Stimulated activated CD4-positive, alpha-beta T cell treated with anti-CD3 and anti-CD28 coated beads, TNF-alpha, amount 100 ng/mL, for 24 hours (primary cell): ENCODE results near the gene CYP46A1.
"Not testable (repeated sequence)": the region's sequence is repeated elsewhere in the genome, so short reads cannot be mapped to it uniquely, and the experiment has no call there.

Experiments used
- DNase-seq, 3 experiments: peaks; one replicate each; pipeline ENCODE4 v3.0.0-alpha.2; 2020; ENCODE audit warnings: low read depth in 3 of 3

CYP46A1 gene

DNA sequence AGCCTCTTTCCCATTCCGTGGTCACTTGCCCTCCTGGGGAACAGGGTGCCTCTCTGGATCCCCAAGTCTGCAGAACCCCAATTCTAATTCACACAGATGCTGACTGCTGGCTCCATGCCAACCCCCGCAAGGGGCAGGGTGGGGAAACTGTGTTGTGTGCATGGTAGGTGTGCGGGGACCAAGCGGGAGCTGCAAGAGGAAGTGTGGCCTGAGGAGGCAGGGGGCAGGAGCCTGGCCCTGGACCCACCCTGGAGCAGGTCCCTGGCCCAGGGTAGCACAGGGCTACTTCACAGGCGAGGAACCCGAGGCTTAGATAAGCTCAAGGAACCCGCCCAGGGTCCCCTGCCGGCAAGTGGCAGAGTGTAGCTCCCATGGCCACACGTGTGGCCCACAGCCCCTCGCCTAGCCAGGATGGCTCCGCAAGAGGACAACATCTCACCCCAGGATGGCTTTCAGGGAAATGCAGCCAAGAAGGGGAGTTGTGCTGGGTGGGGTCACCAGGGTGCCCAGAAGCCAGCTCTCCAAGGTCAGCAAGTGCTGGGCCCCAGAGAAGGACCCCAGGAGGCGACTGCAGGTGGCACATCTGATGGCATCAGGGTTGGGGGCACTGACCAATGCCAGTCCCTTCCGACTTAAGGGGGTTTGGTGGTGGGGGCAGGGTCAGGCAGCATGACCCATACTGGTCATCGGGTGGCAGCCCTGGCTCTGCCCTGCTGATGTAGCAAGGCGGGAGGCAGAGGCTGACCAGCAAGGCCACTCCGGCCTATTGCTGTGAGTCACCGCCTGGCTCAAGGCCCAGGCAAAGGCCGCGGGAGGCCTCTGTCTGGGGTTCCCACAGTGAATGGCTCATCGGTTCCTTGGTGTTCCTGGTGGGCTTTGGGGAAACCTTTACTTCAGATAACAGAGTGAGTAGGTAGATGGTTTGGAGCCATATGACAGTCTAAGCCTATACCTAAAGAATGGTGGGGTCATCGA lies 71.8 kb downstream of the CYP46A1 start:
- no peak for DNase-seq

DNA sequence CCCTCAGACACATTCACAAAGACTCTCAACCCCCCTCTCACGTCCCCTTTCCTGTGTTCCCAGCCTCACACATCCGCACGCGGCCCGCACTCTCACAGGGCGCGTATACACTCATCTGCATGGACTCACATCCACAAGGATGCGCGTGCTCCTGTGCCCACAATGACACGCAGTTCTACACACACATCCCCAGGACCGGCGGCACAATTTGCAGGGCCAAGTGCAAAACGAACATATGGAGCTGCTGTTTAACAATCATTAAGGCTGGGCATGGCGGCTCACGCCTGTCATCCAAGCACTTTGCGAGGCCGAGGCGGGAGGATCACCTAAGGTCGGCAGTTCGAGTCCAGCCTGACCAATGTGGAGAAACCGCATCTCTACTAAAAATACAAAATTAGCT lies 72.7 kb downstream of the CYP46A1 start:
- DNase-seq = no peak

DNA sequence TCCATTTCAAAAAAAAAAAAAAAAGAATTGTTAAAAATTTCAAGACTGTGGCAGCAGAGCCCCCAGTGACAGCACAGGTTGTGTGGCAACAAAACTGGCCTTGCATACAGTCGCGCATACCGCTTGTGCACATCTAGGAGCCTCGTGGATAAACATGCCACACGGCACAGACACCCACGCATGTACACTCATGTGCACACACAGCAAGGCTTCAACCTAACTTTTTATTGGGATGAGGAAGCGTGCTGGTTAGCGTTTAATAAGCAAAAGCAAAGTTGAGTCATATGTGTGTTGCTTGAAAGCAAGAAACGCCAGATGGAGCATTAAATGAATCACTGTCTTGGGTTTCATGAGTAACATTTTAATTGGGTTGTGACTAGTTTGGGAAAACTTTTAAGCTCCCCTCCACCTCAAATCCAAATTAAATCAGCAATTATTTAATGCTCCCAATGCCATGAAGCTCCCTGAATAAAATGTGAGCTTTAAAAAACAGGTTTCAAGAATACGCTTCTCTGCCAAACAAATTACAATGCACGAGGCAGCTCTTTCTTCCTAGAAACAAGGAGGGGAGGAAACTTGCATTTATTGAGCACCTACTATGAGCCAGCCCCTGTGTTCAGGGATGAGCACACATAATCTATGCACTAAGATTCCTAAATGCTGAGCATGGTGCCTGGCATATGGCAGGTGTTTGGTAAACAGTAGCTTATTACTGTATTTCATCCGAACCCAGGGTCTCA lies 73.4 kb downstream of the CYP46A1 start:
- DNase-seq = no peak

DNA sequence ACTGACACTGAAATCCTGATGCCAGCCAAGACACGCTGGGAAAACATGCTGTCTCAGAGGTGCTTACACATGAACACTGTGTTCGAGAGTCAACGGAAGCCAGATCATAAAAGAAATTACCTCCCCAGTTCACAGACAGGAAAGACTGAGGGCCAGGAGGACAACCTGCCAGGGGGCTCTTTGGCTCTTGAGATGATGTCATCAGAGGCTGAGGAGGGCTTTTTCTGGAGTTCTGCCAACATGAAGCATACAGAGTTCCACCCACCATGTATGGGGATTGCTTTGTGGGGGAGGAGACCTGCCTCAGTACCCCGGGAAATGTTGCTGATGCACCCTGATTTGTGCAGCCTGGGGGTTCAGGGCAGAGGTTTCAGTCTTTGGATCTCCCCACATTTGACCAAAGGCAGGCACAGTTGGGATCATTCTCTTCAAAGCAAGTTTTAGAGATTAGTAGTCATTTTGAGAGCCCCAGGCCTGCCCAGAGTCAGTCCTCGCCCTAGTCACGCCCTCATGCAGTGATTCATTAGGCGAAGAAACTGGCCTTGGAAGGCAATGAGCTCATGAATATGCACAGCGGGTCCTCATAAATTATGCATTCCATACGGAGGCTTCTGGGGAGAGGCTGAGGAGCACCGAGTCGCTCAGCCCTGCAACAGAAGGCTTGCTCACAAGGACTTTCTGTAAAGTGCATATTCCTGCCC lies 74.2 kb downstream of the CYP46A1 start:
- DNase-seq = no peak

DNA sequence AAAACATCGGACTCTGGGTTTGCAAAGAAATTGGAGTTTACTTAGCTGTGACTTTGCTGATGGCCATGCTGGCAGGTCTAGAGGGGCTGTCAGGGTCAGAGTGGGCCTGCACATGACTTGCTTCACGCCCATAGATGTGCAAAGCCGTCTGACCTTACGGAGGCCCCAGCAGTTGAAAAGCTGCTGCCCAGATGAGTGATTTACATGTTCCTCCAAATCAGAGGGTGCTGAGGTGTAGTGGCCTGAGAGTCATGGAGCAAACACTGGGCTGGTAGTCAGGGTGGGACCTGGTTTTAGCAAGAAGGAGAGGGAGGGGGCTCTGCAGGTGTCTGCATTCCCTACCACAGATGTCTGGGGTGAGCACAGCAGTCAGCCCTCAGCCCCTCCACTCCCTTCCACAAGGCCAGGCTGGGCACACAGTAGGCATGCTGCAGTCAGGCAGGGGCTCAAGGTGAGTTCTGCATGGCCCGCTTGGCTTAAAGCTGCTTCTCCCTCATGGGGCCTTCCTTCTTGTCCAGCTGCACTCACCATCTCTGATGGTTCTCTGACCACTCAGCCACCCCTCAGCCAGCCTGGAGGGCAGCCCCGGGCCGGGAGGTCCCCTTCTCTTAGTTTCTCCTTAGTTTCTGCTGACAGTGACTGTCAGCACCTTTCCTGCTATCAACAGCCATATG lies 74.9 kb downstream of the CYP46A1 start:
- no peak for DNase-seq

DNA sequence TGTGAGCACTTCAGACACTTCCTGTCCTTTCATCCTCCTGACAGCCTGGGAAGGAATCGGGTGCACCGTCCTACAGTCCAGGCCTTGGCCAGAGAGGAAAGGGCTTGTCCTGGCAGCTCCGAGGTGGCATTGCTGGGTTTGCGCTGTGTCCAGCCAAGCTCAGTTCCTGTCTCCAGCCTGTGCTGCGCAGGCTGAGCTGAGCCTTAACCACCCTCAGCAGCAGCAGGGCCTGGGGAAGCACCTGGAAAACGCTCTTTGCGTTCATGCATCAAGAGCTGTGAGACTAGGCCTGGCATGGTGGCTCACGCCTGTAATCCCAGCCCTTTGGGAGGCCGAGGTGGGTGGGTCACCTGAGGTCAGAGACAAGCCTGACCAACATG lies 75.4 kb downstream of the CYP46A1 start:
- DNase-seq = no peak

DNA sequence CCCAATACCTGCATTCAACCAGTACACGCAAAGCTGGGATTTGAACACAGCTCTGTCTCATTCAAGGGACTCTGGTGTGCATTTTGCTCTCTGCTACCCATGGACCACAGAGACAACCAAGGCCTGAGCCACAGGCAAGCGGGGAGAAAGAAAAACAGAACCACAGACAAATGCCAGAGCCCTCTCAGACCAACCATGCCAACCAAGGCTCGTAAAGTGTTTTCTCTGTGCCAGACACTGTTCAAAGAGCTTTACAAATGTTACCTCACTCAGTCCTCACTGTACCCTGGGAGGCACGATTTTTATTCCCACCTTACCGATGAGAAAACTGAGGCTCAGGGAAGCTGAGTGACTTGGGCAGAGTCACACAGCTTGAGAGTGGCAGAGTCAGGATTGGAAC lies 76.7 kb downstream of the CYP46A1 start:
- no peak for DNase-seq

DNA sequence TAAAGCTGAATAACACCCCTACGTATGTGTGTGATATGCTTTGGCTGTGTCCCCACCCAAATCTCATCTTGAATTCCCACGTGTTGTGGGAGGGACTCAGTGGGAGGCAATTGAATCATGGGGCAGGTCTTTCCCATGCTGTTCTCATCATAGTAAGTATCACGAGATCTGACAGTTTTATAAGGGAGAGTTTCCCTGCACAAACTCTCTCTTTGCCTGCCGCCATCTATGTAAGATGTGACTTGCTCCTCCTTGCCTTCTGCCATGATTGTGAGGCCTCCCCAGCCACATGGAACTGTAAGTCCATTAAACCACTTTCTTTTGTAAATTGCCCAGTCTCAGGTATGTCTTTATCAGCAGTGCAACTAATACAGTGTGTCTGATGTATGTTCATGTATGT lies 78.8 kb downstream of the CYP46A1 start:
- not testable (repeated sequence) for DNase-seq

DNA sequence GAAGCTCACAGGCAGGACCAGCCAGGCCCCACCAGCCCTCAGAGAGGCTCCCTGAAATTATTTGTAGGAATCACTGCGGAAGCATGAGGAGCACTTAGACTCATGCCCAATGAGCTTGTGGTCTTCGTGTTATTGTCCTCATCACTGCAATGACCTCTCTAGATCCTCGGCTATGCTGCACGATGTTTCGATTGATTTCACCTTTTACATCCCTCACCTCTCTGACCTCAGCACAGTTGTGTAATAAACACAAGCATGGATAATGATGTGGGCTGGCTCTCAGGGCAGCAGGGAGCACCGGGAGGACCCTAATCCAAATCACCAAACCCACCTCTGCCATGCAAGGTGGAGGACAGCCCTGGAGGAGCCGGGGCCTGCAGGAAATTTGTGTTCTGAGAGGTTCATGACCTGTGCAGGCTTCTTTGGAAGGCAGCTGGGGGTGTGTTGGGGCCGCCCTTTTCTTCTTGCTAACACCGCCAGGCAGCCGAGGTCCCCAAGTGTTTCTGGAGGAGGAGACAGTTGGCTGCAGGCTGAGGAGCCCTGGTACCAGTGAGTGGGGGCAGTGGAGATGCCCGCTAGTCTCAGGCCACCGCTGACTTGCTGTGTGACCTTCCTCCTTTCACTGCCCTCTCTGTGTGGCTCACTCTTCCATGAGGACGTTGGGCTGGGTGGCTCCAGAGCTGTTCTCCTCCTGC lies 79.6 kb downstream of the CYP46A1 start:
- DNase-seq = no peak

DNA sequence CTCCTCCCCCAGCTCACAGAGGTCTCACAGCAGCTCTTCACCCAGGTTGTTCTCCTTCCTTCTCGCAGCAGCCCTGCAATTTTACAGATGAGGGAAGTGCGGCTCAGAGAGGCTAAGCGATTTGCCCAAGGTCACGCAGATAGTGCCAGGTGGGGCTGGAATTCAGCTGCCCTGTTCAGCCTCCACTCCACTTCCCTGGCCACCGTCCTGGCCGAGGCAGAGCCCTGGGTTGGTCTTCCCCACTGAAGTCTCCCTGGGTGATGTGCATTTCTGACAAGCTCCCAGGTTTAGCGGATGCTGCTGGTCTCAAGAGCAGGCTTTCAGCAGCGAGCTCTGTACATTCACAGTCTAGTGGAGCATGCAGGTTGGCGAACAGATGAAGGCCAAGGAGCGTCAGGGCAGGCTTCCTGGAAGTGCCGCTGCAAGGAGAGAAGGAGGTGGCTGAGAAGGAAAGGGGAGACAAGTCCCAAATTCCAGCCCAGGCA lies 80.2 kb downstream of the CYP46A1 start:
- no peak for DNase-seq

DNA sequence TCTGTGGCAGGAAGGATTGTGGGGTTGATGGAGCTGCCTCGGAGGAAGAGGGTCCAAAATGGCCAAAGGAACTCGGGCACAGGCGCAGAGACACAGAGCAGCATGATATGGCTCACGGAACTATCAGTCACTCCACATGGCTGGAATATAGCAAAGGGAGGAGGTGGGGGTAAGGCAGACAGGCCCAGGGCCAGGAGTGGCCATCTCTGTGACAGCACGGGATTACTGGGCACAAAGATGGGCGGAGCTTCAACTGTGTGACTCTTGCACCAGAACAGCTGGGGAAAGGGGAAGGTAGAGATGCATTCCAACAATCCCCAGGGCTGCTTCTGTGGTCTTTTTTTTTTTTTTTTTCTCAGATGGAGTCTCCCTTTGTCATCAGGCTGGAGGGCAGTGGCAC lies 84.3 kb downstream of the CYP46A1 start:
- no peak for DNase-seq

DNA sequence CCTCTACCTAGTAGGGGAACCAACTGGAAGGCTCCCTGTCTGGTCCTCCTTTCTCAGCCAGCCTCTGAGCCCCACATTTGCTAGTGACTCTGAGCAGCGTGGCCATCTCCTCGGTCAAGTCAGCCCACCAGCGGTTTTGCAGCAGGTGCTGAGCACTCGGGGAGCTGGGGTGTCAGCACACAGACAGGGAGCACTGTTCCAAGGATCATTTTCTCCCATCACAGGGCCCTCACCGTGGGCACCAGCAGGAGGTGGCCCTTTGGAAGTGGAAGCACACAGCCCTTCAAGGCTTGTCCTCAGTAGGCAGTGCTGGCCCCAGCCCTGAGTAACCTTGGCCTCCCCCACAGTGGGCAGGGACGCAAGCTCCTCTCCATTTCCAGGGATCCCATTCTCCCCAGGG lies 85.0 kb downstream of the CYP46A1 start:
- no peak for DNase-seq

DNA sequence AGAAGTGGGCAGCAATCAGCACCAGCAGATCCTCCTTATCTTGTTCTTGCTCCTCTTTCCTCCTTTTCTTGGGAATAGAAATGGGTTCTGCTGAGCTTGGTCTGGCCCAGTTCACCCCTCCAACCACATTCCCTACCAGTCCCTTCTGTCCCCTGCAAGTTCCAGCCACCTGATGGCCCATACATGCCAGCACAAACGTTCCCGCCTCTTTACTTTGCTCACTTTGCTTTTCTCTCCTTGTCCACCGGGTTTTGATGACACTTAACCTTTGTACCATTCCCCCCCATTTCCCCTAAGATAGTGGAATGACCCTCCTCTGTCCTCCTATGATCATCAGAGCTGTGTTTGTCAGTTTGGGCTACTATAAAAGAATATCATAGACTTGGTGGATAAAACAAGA lies 85.7 kb downstream of the CYP46A1 start:
- DNase-seq = no peak

DNA sequence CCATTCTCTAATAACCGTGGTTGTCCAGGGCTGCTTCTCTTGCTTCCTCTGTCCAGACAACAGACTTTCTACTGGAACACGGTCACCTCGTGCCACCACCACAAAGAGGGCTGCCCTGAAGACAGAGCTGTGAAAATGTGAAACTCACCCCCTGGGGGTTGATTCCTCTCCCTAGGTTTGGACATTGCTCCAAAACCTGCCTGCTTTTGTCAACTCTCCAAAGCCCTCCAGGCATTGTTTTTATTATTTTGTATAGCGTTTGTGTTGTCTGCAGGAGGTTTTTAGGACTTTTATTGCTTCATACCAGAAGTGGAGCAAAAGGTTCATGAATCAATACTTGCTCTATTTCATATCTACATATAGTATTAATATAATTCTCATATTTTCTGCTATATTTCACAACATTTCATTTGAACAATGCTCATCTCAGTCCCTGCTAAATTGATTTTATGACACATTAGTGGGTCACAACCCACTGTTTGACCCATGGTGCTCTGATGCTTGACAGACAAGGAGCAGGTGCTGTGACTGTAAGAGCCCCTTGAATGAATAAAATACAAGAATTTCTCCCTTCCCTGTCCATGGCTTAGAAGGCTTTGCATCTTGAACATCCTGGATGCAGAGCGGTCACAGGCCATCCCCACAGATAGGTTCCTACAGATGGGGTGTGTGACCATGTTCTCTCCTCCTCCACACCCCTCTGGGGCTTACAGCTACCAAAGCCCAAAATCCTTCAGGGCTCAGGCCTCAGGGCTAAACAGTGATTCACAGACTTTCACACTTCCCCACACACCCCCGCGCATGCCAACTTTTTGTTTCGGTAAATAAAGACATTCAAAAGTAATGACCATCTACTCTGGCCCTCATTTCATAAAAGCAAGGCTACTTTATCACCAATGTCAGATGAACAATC lies 88.5 kb downstream of the CYP46A1 start:
- no peak for DNase-seq

DNA sequence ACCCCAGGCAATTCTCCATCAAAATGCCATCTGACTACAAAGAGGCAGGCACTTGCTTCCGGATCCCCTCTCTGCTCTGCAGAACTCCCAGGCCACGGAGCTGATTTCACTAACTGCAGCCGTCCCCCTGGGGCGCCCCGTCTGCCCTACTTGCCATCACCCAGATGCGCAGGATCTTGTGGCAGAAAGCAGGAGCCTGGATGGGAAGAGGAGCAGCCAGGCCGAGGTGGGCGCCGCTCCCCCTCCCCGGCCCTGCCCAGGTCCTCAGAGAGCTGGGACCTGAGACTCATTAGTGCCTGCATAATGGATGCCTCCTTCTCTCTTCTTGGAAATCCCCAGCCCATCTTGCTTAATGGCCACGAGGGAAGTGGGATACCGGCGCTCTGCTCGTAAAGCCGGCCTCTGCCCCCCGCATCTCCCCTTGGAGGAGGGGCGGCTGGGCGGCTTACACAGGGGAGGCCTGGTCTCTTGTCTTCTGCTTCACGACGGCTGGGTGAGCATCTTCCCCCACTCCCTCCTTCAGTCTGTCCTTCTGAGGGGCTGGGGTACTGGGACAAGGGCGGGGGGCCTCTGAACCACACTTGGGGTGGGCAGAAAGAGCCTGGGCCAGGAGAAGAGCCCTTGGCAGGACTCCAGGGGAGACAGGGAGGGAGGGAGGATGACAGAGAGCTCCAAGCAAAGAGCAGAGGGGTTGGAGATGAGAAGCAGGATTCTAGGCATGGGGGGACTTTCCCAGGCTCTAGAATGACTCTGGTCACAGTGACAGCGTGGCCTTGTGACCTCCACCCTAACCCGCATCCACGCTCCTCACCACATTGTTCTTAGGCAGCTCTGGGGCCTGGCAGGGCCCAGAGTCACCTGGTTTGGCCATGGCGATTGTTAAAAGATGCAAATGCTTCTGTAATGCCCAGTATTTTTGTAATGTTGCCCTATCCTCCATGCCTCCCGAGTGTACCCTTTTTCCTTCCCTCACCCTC lies 89.7 kb downstream of the CYP46A1 start:
- no peak for DNase-seq

DNA sequence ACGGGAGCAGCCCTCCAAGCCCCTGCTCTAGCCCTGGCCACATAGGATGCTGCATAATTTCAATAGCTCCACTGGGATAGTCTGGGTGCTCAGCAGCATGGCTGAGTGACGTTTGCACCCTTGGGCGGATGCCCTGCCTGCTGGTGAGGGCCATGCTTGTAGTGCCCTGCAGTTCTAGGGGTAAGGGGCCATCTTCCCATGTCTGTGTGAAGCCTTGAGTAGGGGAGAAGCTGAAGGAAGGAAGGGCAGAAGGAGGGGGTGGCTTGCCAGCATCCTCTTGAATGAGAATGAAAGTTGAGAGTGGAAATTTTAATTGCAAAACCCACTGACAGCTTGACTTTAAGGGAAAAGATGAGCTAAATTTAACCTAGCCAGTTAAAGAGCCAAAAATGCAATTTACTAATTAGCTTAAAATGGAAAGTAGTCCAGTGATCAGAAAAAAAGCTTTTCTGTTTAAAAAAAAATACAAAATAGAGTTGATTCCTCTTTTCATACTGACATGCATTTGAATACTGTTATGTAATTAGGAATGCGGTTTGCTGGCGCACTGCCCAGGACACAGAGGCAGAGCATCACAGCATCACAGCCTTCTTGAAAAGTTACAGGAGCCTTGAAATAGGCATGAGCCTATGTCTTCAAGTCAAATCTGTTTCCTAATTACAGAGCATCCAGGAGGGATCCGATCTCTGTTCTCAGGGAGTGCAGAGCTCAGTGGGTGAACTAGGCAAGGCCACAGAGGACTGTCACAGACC lies 90.6 kb downstream of the CYP46A1 start:
- no peak for DNase-seq

DNA sequence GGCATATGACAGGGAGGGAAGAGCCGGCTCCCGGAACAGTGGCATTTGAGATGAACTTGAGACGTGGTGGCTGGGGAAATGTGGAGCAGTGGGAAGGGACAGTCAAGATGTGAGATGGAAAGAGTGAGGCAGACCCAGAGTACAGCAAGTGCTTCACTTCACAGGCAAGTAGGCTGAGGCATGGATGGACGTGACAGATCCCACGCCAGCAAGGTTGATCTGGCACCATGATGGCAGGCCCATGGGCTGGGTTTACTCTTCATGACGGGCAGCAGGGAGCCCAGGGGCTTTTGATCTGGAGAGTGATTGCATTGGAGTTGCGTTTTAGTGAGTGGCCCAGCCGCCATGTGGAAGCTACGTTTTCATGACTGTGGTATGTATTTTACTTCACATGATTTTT lies 91.3 kb downstream of the CYP46A1 start:
- DNase-seq = no peak
